ENCODE results near the gene NBPF6.
"Not testable (repeated sequence)": the region's sequence is repeated elsewhere in the genome, so short reads cannot be mapped to it uniquely, and the experiment has no call there.

The NBPF6 gene, protein sequence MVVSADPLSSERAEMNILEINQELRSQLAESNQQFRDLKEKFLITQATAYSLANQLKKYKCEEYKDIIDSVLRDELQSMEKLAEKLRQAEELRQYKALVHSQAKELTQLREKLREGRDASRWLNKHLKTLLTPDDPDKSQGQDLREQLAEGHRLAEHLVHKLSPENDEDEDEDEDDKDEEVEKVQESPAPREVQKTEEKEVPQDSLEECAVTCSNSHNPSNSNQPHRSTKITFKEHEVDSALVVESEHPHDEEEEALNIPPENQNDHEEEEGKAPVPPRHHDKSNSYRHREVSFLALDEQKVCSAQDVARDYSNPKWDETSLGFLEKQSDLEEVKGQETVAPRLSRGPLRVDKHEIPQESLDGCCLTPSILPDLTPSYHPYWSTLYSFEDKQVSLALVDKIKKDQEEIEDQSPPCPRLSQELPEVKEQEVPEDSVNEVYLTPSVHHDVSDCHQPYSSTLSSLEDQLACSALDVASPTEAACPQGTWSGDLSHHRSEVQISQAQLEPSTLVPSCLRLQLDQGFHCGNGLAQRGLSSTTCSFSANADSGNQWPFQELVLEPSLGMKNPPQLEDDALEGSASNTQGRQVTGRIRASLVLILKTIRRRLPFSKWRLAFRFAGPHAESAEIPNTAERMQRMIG

GRCh38 chr1:108450043-108450442 lies at the start of gene NBPF6:
TSS of gene NBPF6 (plus strand) at chr1:108450343. CDS start at chr1:108450602, 259 bp downstream.
- H3K36me3 ChIP-seq; H3K9me3 ChIP-seq (ENCODE audit: severe bottlenecking); H3K4me3 ChIP-seq (ENCODE audit: low read depth, low read length); DNase-seq; H3K27me3 ChIP-seq (ENCODE audit: insufficient read depth, low read depth, severe bottlenecking); H3K27ac ChIP-seq: not testable (repeated sequence)

DNA sequence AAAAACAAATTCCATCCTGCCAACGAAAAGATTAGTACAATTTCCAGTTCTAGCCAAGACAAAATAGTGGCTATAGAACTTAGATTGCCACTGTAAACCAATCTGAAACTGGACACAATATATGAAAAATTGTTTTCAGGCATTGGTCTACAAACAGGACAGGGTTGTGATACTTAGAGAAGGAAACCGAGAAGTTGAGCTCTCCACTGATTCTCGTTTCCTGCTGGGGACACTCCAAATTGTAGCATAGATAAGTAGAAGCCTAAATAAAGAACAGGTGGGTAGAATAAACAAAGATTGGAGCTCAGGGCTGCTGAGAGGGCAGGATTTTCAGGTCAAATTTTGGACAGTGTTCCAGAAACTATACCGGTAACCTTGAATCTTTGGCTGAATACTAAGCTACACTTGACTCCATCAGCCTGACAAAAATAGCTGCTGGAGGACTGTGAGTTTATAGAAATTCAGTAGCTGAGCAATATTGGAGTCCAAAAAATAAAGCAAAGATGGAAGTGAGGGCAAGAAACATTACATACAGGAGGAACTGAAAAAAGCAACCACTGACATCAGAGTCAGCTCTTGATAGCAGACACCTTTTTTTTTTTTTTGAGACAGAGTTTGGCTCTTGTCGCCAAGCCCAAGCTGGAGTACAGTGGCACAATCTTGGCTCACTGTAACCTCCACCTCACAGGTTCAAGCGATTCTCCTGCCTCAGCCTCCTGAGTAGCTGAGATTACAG lies 38.9 kb upstream of the NBPF6 start:
- not testable (repeated sequence) for H3K36me3 ChIP-seq; H3K27me3 ChIP-seq (ENCODE audit: insufficient read depth, low read depth, severe bottlenecking); H3K4me3 ChIP-seq (ENCODE audit: low read depth, low read length); DNase-seq; H3K9me3 ChIP-seq (ENCODE audit: severe bottlenecking); H3K27ac ChIP-seq

DNA sequence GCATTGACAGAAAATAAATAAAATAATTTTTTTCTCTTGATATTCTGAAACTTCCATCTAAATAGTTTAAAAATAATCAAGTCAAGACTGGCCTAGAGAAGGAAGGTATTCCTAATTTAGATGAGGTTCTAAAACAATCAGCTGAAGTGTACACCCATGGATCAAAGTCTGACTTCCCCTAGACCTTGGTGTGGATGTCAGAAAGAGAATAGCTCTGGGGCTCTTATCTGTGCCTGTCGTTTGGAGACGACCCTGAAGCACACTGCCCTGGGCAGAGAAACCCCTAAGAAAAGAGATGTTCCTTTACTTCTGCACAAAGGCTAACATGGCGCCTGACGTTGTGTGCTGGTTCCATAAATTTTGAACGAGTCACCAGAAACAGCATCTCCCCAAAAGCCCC lies 30.0 kb upstream of the NBPF6 start:
- not testable (repeated sequence) for H3K36me3 ChIP-seq; H3K27ac ChIP-seq; H3K9me3 ChIP-seq (ENCODE audit: severe bottlenecking); H3K27me3 ChIP-seq (ENCODE audit: insufficient read depth, low read depth, severe bottlenecking); H3K4me3 ChIP-seq (ENCODE audit: low read depth, low read length); DNase-seq

DNA sequence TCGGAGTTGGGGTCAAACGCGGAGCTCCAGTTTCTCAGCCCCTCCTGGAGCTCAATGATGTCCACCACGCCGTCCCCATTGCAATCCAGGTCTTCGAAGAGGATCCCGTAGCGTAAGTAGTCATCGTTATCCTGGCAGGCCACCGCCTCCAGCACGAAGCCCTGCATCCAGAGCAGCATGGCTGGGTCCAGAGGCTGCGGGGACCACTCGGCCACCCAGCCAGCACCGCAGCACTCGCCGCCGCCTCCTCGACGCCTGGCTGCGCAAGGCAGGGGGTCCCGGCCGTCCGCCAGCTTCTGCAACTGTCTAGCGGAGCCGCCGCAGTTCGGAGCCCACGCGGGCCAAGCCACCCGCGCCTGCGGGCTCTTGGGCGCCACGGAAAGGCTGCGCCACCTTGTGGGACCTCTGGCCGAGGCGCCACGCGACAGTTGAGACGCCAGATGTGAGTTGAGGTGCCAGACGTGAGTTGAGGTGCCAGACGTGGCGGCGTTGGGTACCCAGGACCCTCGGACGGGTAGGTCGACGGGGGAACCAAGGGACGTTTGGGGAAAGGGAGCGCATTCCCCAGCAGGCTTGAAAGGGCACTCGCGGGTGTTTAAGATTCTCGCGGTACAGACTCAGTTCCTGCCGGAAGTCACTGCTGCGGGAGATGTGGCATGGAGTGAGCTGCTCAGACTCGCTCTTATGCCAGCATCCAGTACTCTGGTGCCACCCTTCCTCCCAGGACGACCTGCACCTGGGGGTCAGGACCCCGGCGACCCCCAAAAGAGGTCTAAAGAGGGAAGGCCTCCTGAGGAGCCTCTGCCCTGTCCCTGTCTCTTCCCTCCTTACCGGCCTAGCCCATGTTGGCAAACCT lies 28.9 kb upstream of the NBPF6 start:
- H3K27me3 ChIP-seq (ENCODE audit: insufficient read depth, low read depth, severe bottlenecking); H3K9me3 ChIP-seq (ENCODE audit: severe bottlenecking); H3K36me3 ChIP-seq; H3K27ac ChIP-seq; H3K4me3 ChIP-seq (ENCODE audit: low read depth, low read length); DNase-seq: not testable (repeated sequence)

DNA sequence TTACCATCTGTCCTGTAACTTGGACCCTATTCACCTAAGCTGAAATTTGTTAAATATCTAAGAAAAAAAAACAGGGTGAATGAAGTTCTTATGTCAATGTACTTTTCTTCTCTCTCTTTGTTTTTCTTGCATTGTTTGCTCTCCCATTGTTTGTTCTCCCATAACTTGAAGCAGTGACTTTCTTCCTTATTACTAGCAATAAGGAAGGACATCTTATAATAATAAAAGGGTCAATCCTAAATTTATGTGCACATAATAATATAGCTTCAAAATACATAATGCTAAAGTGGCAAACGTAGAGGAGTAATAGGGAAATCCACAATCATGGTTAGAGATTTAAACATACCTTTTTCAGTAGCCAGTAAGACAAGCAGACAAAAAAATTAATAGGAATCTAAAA lies 23.3 kb upstream of the NBPF6 start:
- H3K27ac ChIP-seq; H3K9me3 ChIP-seq (ENCODE audit: severe bottlenecking); DNase-seq; H3K4me3 ChIP-seq (ENCODE audit: low read depth, low read length); H3K27me3 ChIP-seq (ENCODE audit: insufficient read depth, low read depth, severe bottlenecking); H3K36me3 ChIP-seq: not testable (repeated sequence)

DNA sequence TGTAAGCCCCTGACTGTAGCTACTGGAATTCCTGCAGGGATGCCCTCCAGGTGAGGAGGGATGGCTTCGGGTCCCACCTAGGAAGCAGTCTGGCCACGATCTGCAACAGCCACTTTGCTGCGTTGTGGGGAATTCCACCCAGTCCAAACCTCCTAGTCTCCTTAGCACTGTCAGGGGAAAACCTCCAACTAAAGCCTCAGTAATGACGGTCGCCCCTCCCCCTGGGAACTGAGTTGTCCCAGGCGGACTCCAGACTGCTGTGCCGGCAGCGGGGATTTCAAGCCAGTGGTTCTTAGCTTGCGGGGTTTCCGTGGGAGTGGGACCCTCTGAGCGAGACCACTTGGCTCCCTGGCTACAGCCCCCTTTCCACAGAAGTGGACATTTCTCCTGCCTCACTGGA lies 18.1 kb upstream of the NBPF6 start:
- H3K9me3 ChIP-seq (ENCODE audit: severe bottlenecking); H3K4me3 ChIP-seq (ENCODE audit: low read depth, low read length); H3K27me3 ChIP-seq (ENCODE audit: insufficient read depth, low read depth, severe bottlenecking): not testable (repeated sequence)

GRCh38 chr1:108433404-108433803 lies 16.7 kb upstream of the NBPF6 start:
- H3K27ac ChIP-seq; H3K27me3 ChIP-seq (ENCODE audit: insufficient read depth, low read depth, severe bottlenecking); H3K36me3 ChIP-seq; DNase-seq; H3K9me3 ChIP-seq (ENCODE audit: severe bottlenecking); H3K4me3 ChIP-seq (ENCODE audit: low read depth, low read length): not testable (repeated sequence)

More for the DNA sequence above, 18.1 kb upstream of the NBPF6 start:
- not testable (repeated sequence) for H3K36me3 ChIP-seq, DNase-seq, H3K27ac ChIP-seq

- not testable (repeated sequence) for H3K4me3 ChIP-seq (ENCODE audit: low read depth, low read length); H3K9me3 ChIP-seq (ENCODE audit: severe bottlenecking); DNase-seq; H3K27me3 ChIP-seq (ENCODE audit: insufficient read depth, low read depth, severe bottlenecking); H3K27ac ChIP-seq; H3K36me3 ChIP-seq
Observed at GRCh38 chr1:108438536-108438935, 11.6 kb upstream of the NBPF6 start.

GRCh38 chr1:108454521-108454920 lies 4.4 kb downstream of the NBPF6 start:
- not testable (repeated sequence) for H3K9me3 ChIP-seq (ENCODE audit: severe bottlenecking); H3K4me3 ChIP-seq (ENCODE audit: low read depth, low read length); H3K27ac ChIP-seq; H3K36me3 ChIP-seq; H3K27me3 ChIP-seq (ENCODE audit: insufficient read depth, low read depth, severe bottlenecking); DNase-seq

- H3K4me3 ChIP-seq (ENCODE audit: low read depth, low read length); DNase-seq; H3K27ac ChIP-seq; H3K36me3 ChIP-seq; H3K9me3 ChIP-seq (ENCODE audit: severe bottlenecking); H3K27me3 ChIP-seq (ENCODE audit: insufficient read depth, low read depth, severe bottlenecking): not testable (repeated sequence)
Observed at GRCh38 chr1:108458661-108459060, 8.5 kb downstream of the NBPF6 start.

DNA sequence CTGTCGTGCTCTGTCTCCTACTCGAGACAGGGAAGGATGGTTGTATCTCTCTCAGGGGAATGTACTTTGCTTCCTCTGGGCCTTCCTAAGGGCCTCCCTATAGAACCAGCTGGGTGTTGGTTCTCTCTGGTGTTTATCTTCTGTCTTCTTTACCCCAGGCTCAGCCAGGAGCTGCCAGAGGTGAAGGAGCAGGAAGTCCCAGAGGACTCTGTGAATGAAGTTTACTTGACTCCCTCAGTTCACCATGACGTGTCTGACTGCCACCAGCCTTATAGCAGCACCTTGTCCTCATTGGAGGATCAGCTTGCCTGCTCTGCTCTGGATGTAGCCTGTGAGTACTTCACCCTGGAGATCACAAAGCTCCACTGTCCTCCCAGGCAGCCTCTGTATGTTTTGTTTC lies 11.6 kb downstream of the NBPF6 start:
- not testable (repeated sequence) for DNase-seq; H3K9me3 ChIP-seq (ENCODE audit: severe bottlenecking); H3K4me3 ChIP-seq (ENCODE audit: low read depth, low read length); H3K36me3 ChIP-seq; H3K27me3 ChIP-seq (ENCODE audit: insufficient read depth, low read depth, severe bottlenecking); H3K27ac ChIP-seq

GRCh38 chr1:108463962-108464361 lies 13.8 kb downstream of the NBPF6 start:
- DNase-seq; H3K27me3 ChIP-seq (ENCODE audit: insufficient read depth, low read depth, severe bottlenecking); H3K9me3 ChIP-seq (ENCODE audit: severe bottlenecking); H3K36me3 ChIP-seq; H3K4me3 ChIP-seq (ENCODE audit: low read depth, low read length); H3K27ac ChIP-seq: not testable (repeated sequence)

- not testable (repeated sequence) for DNase-seq; H3K27ac ChIP-seq; H3K4me3 ChIP-seq (ENCODE audit: low read depth, low read length); H3K9me3 ChIP-seq (ENCODE audit: severe bottlenecking); H3K27me3 ChIP-seq (ENCODE audit: insufficient read depth, low read depth, severe bottlenecking); H3K36me3 ChIP-seq
Observed at GRCh38 chr1:108466166-108466565, 16.0 kb downstream of the NBPF6 start.

DNA sequence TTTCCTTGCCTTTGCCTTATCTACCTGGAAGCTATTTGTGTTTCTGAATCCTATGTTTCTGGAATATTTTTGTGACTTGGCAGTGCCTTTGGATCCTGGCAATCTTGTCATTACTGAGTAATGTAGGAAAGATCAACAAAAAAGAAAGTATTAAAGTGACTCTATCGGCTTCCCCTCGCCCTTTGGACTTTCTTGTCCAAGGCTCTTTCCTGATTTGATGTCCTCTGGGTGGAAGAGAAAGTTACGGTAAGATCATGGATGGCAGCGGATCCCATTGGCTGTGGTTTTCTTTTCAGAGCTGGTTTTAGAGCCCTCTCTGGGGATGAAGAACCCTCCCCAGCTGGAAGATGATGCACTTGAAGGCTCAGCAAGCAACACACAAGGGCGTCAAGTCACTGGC lies 17.0 kb downstream of the NBPF6 start:
- H3K27me3 ChIP-seq (ENCODE audit: insufficient read depth, low read depth, severe bottlenecking); H3K9me3 ChIP-seq (ENCODE audit: severe bottlenecking); H3K27ac ChIP-seq; DNase-seq; H3K4me3 ChIP-seq (ENCODE audit: low read depth, low read length); H3K36me3 ChIP-seq: not testable (repeated sequence)

Measured in WERI-Rb-1 (cell line).